Measurements from ENCODE around the gene GLYR1. TPM values are rescaled to one million over a fixed set of nuclear protein-coding genes. Genes with fewer than 3 reads are reported as not detected.

GLYR1 gene
- total and polyA plus RNA-seq, 2 donors (not counting 3 experiments of a cell fraction or from before 2014, with no cell fraction given): 47.9 to 107 TPM

- Histone ChIP-seq H3K4me1 (ENCODE audit: control insufficient read depth, extremely low read depth, insufficient read depth, low read length) (peaks cover 26% of the 10 kb centered on the region), H3K9me3 (replicated peaks; ENCODE audit: control insufficient read depth, insufficient read depth, low read length) (no peaks in the 10 kb centered on the region), H3K9ac (replicated peaks; ENCODE audit: extremely low read depth, insufficient read depth, low read length) (peak overlapping the region; percentile 48), H3K4me2 (ENCODE audit: insufficient read depth, low read length) (peak overlapping the region; percentile 32), H3K27ac (ENCODE audit: insufficient read depth, low read depth, low read length) (peak overlapping the region; percentile 86), H3K4me3 (replicated peaks in 1 of 3; ENCODE audit: insufficient read depth in 1 of 3, low read depth in 1 of 3, low read length in 3 of 3) (peak overlapping the region in 1 of 3 experiments; percentile 0), H3K79me2 (ENCODE audit: control insufficient read depth, insufficient read depth, low read length) (peaks cover 69% of the 10 kb centered on the region), H3K27me3 (ENCODE audit: control insufficient read depth in 2 of 2, insufficient read depth in 2 of 2, low read length in 2 of 2) (no peaks in the 10 kb centered on the region), H3K9me1 (replicated peaks; ENCODE audit: control insufficient read depth, extremely low read depth, insufficient read depth, low read length) (no peaks in the 10 kb centered on the region), H2AFZ (ENCODE audit: low read depth, low read length) (no peak overlapping the region), H3K36me3 (ENCODE audit: control insufficient read depth in 2 of 2, extremely low read depth in 1 of 2, insufficient read depth in 2 of 2, low read length in 2 of 2) (peaks cover 16 to 23% of the 10 kb centered on the region in 2 experiments), H4K20me1 (replicated peaks; ENCODE audit: control insufficient read depth, extremely low read depth, insufficient read depth, low read length) (no peaks in the 10 kb centered on the region)
- TF ChIP-seq CTCF (IDR thresholded peaks at IDR 0.05; ENCODE audit: extremely low read depth in 1 of 2, insufficient read depth in 1 of 2, low read depth in 1 of 2, low read length in 2 of 2): no peak
- TF ChIP-seq GATA2 (IDR thresholded peaks at IDR 0.05; ENCODE audit: insufficient read depth, insufficient read length, low read depth, low read length): no peak
- peak; percentile 74 for TF ChIP-seq POLR2AphosphoS5 (IDR thresholded peaks at IDR 0.05; ENCODE audit: insufficient read depth, low read depth, low read length)
- peak; percentile 27 for TF ChIP-seq JUN (IDR thresholded peaks at IDR 0.05; ENCODE audit: borderline replicate concordance, insufficient read depth, insufficient read length, low read depth)
- TF ChIP-seq MYC (IDR thresholded peaks at IDR 0.05; ENCODE audit: low read depth, low read length): peak; percentile 54
- TF ChIP-seq POLR2A (IDR thresholded peaks at IDR 0.05; ENCODE audit: low read depth, low read length): peak; percentile 24
- TF ChIP-seq FOS (IDR thresholded peaks at IDR 0.05; ENCODE audit: borderline replicate concordance, insufficient read depth, low read length): peak; percentile 86
- dilution Hi-C loops (cut with MboI; ENCODE audit: extremely low pct_ligation_motif_present, low sequenced_read_pairs): no loop called here
- FAIRE-seq: peak; percentile 89
- BruUV-seq (replicated peaks): no TSS peak
- ChIA-PET POLR2A (interaction anchor here (0.8 kb wide), 1 partner anchor 15 kb away, joined by 3 read pairs; no protein-coding TSS in a partner anchor), CTCF (interaction anchor here (0.8 to 1.8 kb wide), 7 partner anchors 8 to 96 kb away, joined by 3 to 13 read pairs (median 4); no protein-coding TSS in a partner anchor)
- DNase-seq (ENCODE audit: low read depth, low spot score): no peak
- intact Hi-C loops (cut with micrococcal nuclease): no loop called here
Observed at GRCh38 chr16:4859900-4860255, 12.8 kb upstream of the GLYR1 start.

All from endothelial cell of umbilical vein (primary cell).